ENCODE data around the gene NLGN3.

- TF ChIP-seq CTCF (IDR thresholded peaks at IDR 0.05): no peak
- no peak for TF ChIP-seq POLR2A (IDR thresholded peaks at IDR 0.05)
Observed at GRCh38 chrX:71168134-71168533, 23.5 kb downstream of the NLGN3 start.
